ENCODE data around the gene KCNJ12. TPM values are rescaled to one million over a fixed set of nuclear protein-coding genes. Genes with fewer than 3 reads are reported as not detected.
"Not testable (repeated sequence)": the region's sequence is repeated elsewhere in the genome, so short reads cannot be mapped to it uniquely, and the experiment has no call there.

The KCNJ12 gene
- total RNA-seq, 2 experiments from 2014 or later: 0.11 TPM; not detected in 1

GRCh38 chr17:21452377-21453143, 76.4 kb downstream of the KCNJ12 start:
- no peaks in the 10 kb centered on the region for H3K9me3 Mint-ChIP-seq
- peaks cover 22% of the 10 kb centered on the region for H3K4me1 Mint-ChIP-seq (ENCODE audit: low read depth)
- Histone ChIP-seq H3K9me3 (ENCODE audit: control insufficient read depth in 1 of 2, insufficient read depth in 1 of 2, low read length in 2 of 2) (peaks cover 0 to 6% of the 10 kb centered on the region in 2 experiments), H3K4me3 (ENCODE audit: low read length) (no peak overlapping the region), H3K36me3 (ENCODE audit: insufficient read depth, low read length) (no peaks in the 10 kb centered on the region), H3K27me3 (ENCODE audit: control insufficient read depth in 1 of 2, insufficient read depth in 2 of 2, low read length in 2 of 2) (peaks cover 0 to 8% of the 10 kb centered on the region in 2 experiments), H3K4me1 (ENCODE audit: insufficient read depth, low read length) (peaks cover 16% of the 10 kb centered on the region), H3K27ac (ENCODE audit: low read depth in 1 of 2, low read length in 2 of 2) (no peak overlapping the region)
- TF ChIP-seq CTCF (IDR thresholded peaks at IDR 0.05): peak; percentile 68
- peaks cover 23% of the 10 kb centered on the region for H3K27me3 Mint-ChIP-seq
- peak overlapping the region; percentile 80 for H3K4me3 Mint-ChIP-seq
- DNase-seq (peak in 9 of 14 experiments; percentile 9 to 67 (median 21)), ATAC-seq (ENCODE audit: poor library complexity) (no peak)
- intact Hi-C loops (cut with DNase I, micrococcal nuclease): loop anchor here (1.0 to 10.0 kb wide), 3 partner anchors 59 to 335 kb away; no protein-coding TSS in a partner anchor
- ChIA-PET CTCF (no interaction called here), POLR2A (no interaction called here)
- no peaks in the 10 kb centered on the region for H3K36me3 Mint-ChIP-seq (ENCODE audit: low read depth)
- no peak overlapping the region for H3K27ac Mint-ChIP-seq

GRCh38 chr17:21453144-21453898, 77.2 kb downstream of the KCNJ12 start:
- no peak for ATAC-seq (ENCODE audit: poor library complexity)
- TF ChIP-seq CTCF (IDR thresholded peaks at IDR 0.05): no peak
- Histone ChIP-seq H3K9me3 (ENCODE audit: control insufficient read depth in 1 of 2, insufficient read depth in 1 of 2, low read length in 2 of 2) (peaks cover 0 to 6% of the 10 kb centered on the region in 2 experiments), H3K4me3 (ENCODE audit: low read length) (no peak overlapping the region), H3K27ac (ENCODE audit: low read depth in 1 of 2, low read length in 2 of 2) (no peak overlapping the region), H3K4me1 (ENCODE audit: insufficient read depth, low read length) (peaks cover 17% of the 10 kb centered on the region), H3K36me3 (ENCODE audit: insufficient read depth, low read length) (no peaks in the 10 kb centered on the region), H3K27me3 (ENCODE audit: control insufficient read depth in 1 of 2, insufficient read depth in 2 of 2, low read length in 2 of 2) (peaks cover 0 to 8% of the 10 kb centered on the region in 2 experiments)
- Mint-ChIP-seq H3K4me3 (no peak overlapping the region), H3K36me3 (ENCODE audit: low read depth) (no peaks in the 10 kb centered on the region), H3K9me3 (no peaks in the 10 kb centered on the region), H3K4me1 (ENCODE audit: low read depth) (peaks cover 22% of the 10 kb centered on the region), H3K27ac (no peak overlapping the region), H3K27me3 (peaks cover 23% of the 10 kb centered on the region)
- intact Hi-C loops (cut with DNase I, micrococcal nuclease): loop anchor here in 1 of 2 experiments (5.0 to 10.0 kb wide), 2 partner anchors 139 to 336 kb away; no protein-coding TSS in a partner anchor
- ChIA-PET POLR2A (no interaction called here), CTCF (no interaction called here)
- DNase-seq: no peak

GRCh38 chr17:21454006-21454405, 77.8 kb downstream of the KCNJ12 start:
- H3K36me3 ChIP-seq (ENCODE audit: insufficient read depth, low read length); POLR2A ChIA-PET; H3K4me3 ChIP-seq (ENCODE audit: low read length); H3K4me3 Mint-ChIP-seq; CTCF ChIA-PET; H3K27ac ChIP-seq (ENCODE audit: low read depth in 1 of 2, low read length in 2 of 2); H3K36me3 Mint-ChIP-seq (ENCODE audit: low read depth); H3K9me3 ChIP-seq (ENCODE audit: control insufficient read depth in 1 of 2, insufficient read depth in 1 of 2, low read length in 2 of 2); ATAC-seq (ENCODE audit: poor library complexity); H3K9me3 Mint-ChIP-seq; H3K27ac Mint-ChIP-seq; H3K27me3 ChIP-seq (ENCODE audit: control insufficient read depth in 1 of 2, insufficient read depth in 2 of 2, low read length in 2 of 2); DNase-seq: not testable (repeated sequence)
- peaks cover 17% of the 10 kb centered on the region for H3K4me1 ChIP-seq (ENCODE audit: insufficient read depth, low read length)
- H3K4me1 Mint-ChIP-seq (ENCODE audit: low read depth): peaks cover 22% of the 10 kb centered on the region
- intact Hi-C loops (cut with DNase I, micrococcal nuclease): loop anchor here in 1 of 2 experiments (5.0 to 10.0 kb wide), 2 partner anchors 139 to 337 kb away; no protein-coding TSS in a partner anchor
- peaks cover 26% of the 10 kb centered on the region for H3K27me3 Mint-ChIP-seq
